HCT116 (cell line): ENCODE measurements around the gene FBXL16. TPM values are rescaled to one million over a fixed set of nuclear protein-coding genes. Genes with fewer than 3 reads are reported as not detected.

ENCODE experiments used
- ATAC-seq: fragments of 200-7000 bp; cut with Tn5 transposase; 2 replicates; pipeline ENCODE4 v1.9.1; 2020; ENCODE audit warnings: mild to moderate bottlenecking, moderate library complexity
- BruUV-seq: library from RNA; stranded (reverse); fragments of 400-500 nt; replicated peaks from 2 replicates; lab custom pipeline; 2021; lab: Mats Ljungman, UMichigan
- CTCF ChIA-PET: fragments of 300-600 bp; sonication (Branson Sonifier 250); formaldehyde crosslinking; loops from one replicate; lab custom pipeline; 2021; ENCODE audit warnings: antibody characterized with exemption; lab: Charles Lee
- POLR2A ChIA-PET: fragments of 300-600, 350-600 bp; sonication (Branson Sonifier 250); formaldehyde crosslinking; loops from one replicate; lab custom pipeline; 2021; ENCODE audit warnings: antibody characterized with exemption; lab: Charles Lee
- RAD21 ChIA-PET, 2 experiments: fragments of 300-600 bp; sonication (Branson Sonifier 250); formaldehyde crosslinking; loops; one replicate each; lab custom pipeline; 2023; ENCODE audit warnings: low total read pairs in 2 of 2; ENCODE audit not compliant: uncharacterized antibody in 2 of 2, unreplicated experiment in 2 of 2, low non-redundant PET in 1 of 2; lab: Charles Lee
- DNase-seq: peaks from one replicate; pipeline ENCODE4 v3.0.0-alpha.2; 2010; ENCODE audit warnings: low read depth, low spot score
- H2AFZ ChIP-seq: fragments of 200-600 bp; shearing (Covaris generic), sonication (generic); 2 replicates; pipeline ENCODE4 v1.6.1; 2017; ENCODE audit warnings: low read depth, mixed run types, mixed read lengths, antibody characterized with exemption, low read length; ENCODE audit not compliant: poor library complexity, severe bottlenecking
- H3K27ac ChIP-seq: 2 replicates; pipeline ENCODE4 v1.5.1; 2012; ENCODE audit warnings: low read depth, low read length
- H3K27me3 ChIP-seq: fragments of 200-600 bp; sonication (generic); 2 replicates; pipeline ENCODE4 v1.6.1; 2016; ENCODE audit warnings: mixed run types, low read length, mixed read lengths; ENCODE audit not compliant: insufficient read depth
- H3K36me3 ChIP-seq, 2 experiments: fragments of 200-500 bp in 1 of 2; fragments of 200-600 bp in 1 of 2; sonication (Bioruptor generic) in 1 of 2; sonication (generic) in 1 of 2; 2 replicates each; pipeline versions ENCODE4 v1.5.1 to v1.6.1; 2014 to 2016; ENCODE audit warnings: low read length in 2 of 2, inconsistent platforms in 1 of 2, mixed read lengths in 1 of 2, mixed run types in 1 of 2; ENCODE audit not compliant: insufficient read depth in 2 of 2, control insufficient read depth in 1 of 2
- H3K4me1 ChIP-seq, 2 experiments: fragments of 200-600 bp in 1 of 2; sonication (generic) in 1 of 2; 2 replicates each; pipeline versions ENCODE4 v1.5.1 to v1.6.1; 2012 to 2017; ENCODE audit warnings: low read length in 2 of 2, inconsistent platforms in 1 of 2, mild to moderate bottlenecking in 1 of 2, mixed read lengths in 1 of 2, mixed run types in 1 of 2, moderate library complexity in 1 of 2; ENCODE audit not compliant: insufficient read depth in 2 of 2, control insufficient read depth in 1 of 2
- H3K4me2 ChIP-seq: fragments of 200-600 bp; sonication (generic); 2 replicates; pipeline ENCODE4 v1.6.1; 2017; ENCODE audit warnings: mixed run types, low read length, mixed read lengths
- H3K4me3 ChIP-seq, 2 experiments: fragments of 200-600 bp in 1 of 2; sonication (generic) in 1 of 2; replicated peaks in 1 of 2; 2 replicates each; pipeline ENCODE4 v1.5.1; 2011 to 2016; ENCODE audit warnings: low read length in 2 of 2, control low read depth in 1 of 2, low read depth in 1 of 2, mild to moderate bottlenecking in 1 of 2, mixed read lengths in 1 of 2, mixed run types in 1 of 2
- H3K79me2 ChIP-seq: fragments of 200-600 bp; sonication (generic); 2 replicates; pipeline ENCODE4 v1.6.1; 2017; ENCODE audit warnings: mild to moderate bottlenecking, mixed run types, low read length, moderate library complexity, mixed read lengths; ENCODE audit not compliant: insufficient read depth
- H3K9ac ChIP-seq: fragments of 200-600 bp; sonication (generic); 2 replicates; pipeline ENCODE4 v1.6.1; 2016; ENCODE audit warnings: low read length, mixed read lengths
- H3K9me2 ChIP-seq: fragments of 200-600 bp; sonication (generic), shearing (Covaris generic); 2 replicates; pipeline ENCODE4 v1.6.1; 2017; ENCODE audit warnings: mixed run types, mild to moderate bottlenecking, moderate library complexity; ENCODE audit not compliant: insufficient read depth
- H3K9me3 ChIP-seq, 2 experiments: fragments of 200-500 bp in 1 of 2; fragments of 200-600 bp in 1 of 2; sonication (Bioruptor generic) in 1 of 2; sonication (generic) in 1 of 2; 2 replicates each; pipeline ENCODE4 v1.6.1; 2014 to 2017; ENCODE audit warnings: low read length in 2 of 2, mixed read lengths in 2 of 2, inconsistent platforms in 1 of 2, low read depth in 1 of 2, mild to moderate bottlenecking in 1 of 2, mixed run types in 1 of 2, moderate library complexity in 1 of 2; ENCODE audit not compliant: control insufficient read depth in 1 of 2, insufficient read depth in 1 of 2
- H4K20me1 ChIP-seq: fragments of 200-600 bp; sonication (generic), shearing (Covaris generic); 2 replicates; pipeline ENCODE4 v1.6.1; 2017; ENCODE audit warnings: mixed run types, mild to moderate bottlenecking, moderate library complexity; ENCODE audit not compliant: insufficient read depth
- CEBPB ChIP-seq: IDR thresholded peaks from 2 replicates; pipeline ENCODE4 v1.6.1; 2012; ENCODE audit warnings: low read depth
- EGR1 ChIP-seq: IDR thresholded peaks from 2 replicates; pipeline ENCODE4 v1.6.1; 2012; ENCODE audit warnings: low read depth
- EZH2 ChIP-seq: fragments of 200-600 bp; sonication (generic); IDR thresholded peaks from 2 replicates; pipeline ENCODE4 v1.6.1; 2017; ENCODE audit warnings: antibody characterized with exemption, mixed run types
- FOSL1 ChIP-seq: IDR thresholded peaks from 2 replicates; pipeline ENCODE4 v1.6.1; 2012; ENCODE audit warnings: low read depth
- POLR2A ChIP-seq: IDR thresholded peaks from 2 replicates; pipeline ENCODE4 v1.7.0; 2011; ENCODE audit warnings: borderline replicate concordance; ENCODE audit not compliant: insufficient read depth, insufficient read length; ENCODE audit errors: extremely low read depth
- POLR2AphosphoS5 ChIP-seq: IDR thresholded peaks from 2 replicates; pipeline ENCODE4 v1.6.1; 2011; ENCODE audit warnings: mild to moderate bottlenecking, low read depth, low read length, moderate library complexity
- SP1 ChIP-seq: IDR thresholded peaks from 2 replicates; pipeline ENCODE4 v1.6.1; 2012; ENCODE audit warnings: low read depth
- SRF ChIP-seq: IDR thresholded peaks from 2 replicates; pipeline ENCODE4 v1.6.1; 2012; ENCODE audit warnings: low read depth
- ZNF274 ChIP-seq: fragments of 200-500 bp; sonication (Bioruptor generic); IDR thresholded peaks from 2 replicates; pipeline ENCODE4 v1.6.1; 2014; ENCODE audit warnings: mild to moderate bottlenecking, low read depth, low read length, inconsistent platforms
- intact Hi-C: fragments of 100-400 bp; cut with micrococcal nuclease; formaldehyde crosslinking; loops from 2 replicates; pipeline ENCODE4 v1.10.0; 2022
- total RNA-seq: library from RNA; stranded (reverse); gene quantifications from one replicate; pipeline ENCODE4 v1.2.1, GENCODE V29; 2021; ENCODE audit not compliant: unreplicated experiment
- TF ChIP-seq, protein P1 (sequence below): IDR thresholded peaks from 2 replicates; pipeline ENCODE4 v1.6.1; 2012
- TF ChIP-seq, protein P2 (sequence below): IDR thresholded peaks from 2 replicates; pipeline ENCODE4 v1.6.1; 2011; ENCODE audit warnings: mild to moderate bottlenecking, low read length, moderate library complexity; ENCODE audit not compliant: insufficient replicate concordance; ENCODE audit errors: extremely low read depth
- TF ChIP-seq, protein P3 (sequence below), 3 experiments: fragments of 200-600 bp in 1 of 3; sonication (generic) in 1 of 3; IDR thresholded peaks in 2 of 3; conservative IDR thresholded peaks in 1 of 3; 2 replicates each; pipeline ENCODE4 v1.5.1; 2012 to 2017; ENCODE audit warnings: low read depth in 2 of 3, low read length in 2 of 3, antibody characterized with exemption in 1 of 3, borderline replicate concordance in 1 of 3, control low read depth in 1 of 3, mild to moderate bottlenecking in 1 of 3, mixed read lengths in 1 of 3, mixed run types in 1 of 3, moderate library complexity in 1 of 3; ENCODE audit not compliant: insufficient read depth in 1 of 3

Gene FBXL16
- total RNA-seq, 1 experiment from 2014 or later = 49.7 TPM

DNA sequence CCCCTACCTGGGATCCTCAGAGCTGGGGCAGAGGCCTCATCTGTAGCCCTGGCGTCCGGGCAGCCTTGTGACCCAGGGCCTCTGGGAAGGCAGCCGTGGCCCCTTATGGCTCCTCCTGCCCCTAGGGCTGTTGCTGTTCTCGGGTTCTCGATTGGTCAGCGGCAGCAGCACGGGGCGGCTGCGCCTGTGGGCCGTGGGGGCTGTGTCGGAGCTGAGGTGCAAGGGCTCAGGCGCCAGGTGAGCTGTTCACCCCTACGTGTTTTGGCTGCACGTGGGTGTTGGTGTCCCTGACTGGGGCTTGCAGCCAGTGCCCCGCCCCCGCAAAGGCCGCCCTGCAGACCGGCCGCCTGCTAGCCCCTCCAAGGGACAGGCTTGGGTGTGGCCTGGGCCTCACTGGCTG lies 43.5 kb downstream of the FBXL16 start:
- TF ChIP-seq ZNF274 (no peak), FOSL1 (no peak), CEBPB (no peak), SP1 (no peak), POLR2A (no peak), SRF (no peak)
- TF ChIP-seq, protein P1, sequence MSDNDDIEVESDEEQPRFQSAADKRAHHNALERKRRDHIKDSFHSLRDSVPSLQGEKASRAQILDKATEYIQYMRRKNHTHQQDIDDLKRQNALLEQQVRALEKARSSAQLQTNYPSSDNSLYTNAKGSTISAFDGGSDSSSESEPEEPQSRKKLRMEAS = no peak
- no peaks in the 10 kb centered on the region for H3K36me3 ChIP-seq
- RAD21 ChIA-PET = no interaction called here

DNA sequence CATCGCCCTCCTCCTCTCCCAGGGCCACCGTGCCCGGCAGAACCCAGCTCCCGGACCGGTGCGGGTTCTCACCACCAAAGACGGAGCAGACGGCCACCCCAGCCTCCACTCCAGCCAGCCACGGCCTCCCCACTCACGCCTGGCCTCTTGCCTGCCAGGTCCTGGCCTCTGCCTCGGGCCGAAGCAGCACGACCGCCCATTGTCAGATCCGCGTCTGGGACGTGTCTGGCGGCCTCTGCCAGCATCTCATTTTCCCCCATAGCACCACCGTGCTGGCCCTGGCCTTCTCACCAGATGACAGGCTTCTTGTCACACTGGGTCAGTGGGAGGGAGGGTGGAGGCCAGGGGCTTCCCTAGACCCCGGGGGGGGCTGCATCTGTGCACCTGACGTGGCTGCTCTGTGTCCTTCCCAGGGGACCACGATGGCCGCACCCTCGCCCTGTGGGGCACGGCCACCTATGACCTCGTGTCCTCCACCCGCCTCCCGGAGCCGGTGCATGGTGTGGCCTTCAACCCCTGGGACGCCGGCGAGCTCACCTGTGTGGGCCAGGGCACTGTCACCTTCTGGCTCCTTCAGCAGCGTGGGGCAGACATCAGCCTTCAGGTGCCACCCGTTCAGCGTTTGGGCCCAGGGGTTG lies 44.3 kb downstream of the FBXL16 start:
- Histone ChIP-seq H3K9ac (peak overlapping the region; percentile 33), H3K36me3 (no peaks in the 10 kb centered on the region), H4K20me1 (no peaks in the 10 kb centered on the region), H3K4me1 (peaks cover 3 to 9% of the 10 kb centered on the region in 2 experiments; a peak in 2 of 4 replicates), H3K9me2 (no peaks in the 10 kb centered on the region), H3K9me3 (no peaks in the 10 kb centered on the region), H3K4me3 (no peak overlapping the region), H3K27ac (peak overlapping the region; percentile 67; the same call in 1 of the 2 replicates), H3K27me3 (no peaks in the 10 kb centered on the region), H3K79me2 (no peaks in the 10 kb centered on the region), H2AFZ (no peak overlapping the region), H3K4me2 (peak overlapping the region; percentile 30; the same call in 1 of the 2 replicates)
- BruUV-seq = no TSS peak
- POLR2A ChIA-PET = no interaction called here
- RAD21 ChIA-PET = no interaction called here
- DNase-seq (no peak), ATAC-seq (no peak; the same call in 1 of the 2 replicates)
- CTCF ChIA-PET = interaction anchor here (1.0 to 2.6 kb wide), 2 partner anchors 13 to 82 kb away, joined by 3 to 13 read pairs; partner anchors contain the start of gene WDR90
- intact Hi-C loops = loop anchor here (2.0 kb wide), 1 partner anchor 83 kb away; no protein-coding TSS in a partner anchor
- TF ChIP-seq EGR1 (no peak), POLR2AphosphoS5 (no peak), EZH2 (no peak), POLR2A (no peak), FOSL1 (no peak)
- TF ChIP-seq, protein P1 = no peak
- TF ChIP-seq, protein P2, sequence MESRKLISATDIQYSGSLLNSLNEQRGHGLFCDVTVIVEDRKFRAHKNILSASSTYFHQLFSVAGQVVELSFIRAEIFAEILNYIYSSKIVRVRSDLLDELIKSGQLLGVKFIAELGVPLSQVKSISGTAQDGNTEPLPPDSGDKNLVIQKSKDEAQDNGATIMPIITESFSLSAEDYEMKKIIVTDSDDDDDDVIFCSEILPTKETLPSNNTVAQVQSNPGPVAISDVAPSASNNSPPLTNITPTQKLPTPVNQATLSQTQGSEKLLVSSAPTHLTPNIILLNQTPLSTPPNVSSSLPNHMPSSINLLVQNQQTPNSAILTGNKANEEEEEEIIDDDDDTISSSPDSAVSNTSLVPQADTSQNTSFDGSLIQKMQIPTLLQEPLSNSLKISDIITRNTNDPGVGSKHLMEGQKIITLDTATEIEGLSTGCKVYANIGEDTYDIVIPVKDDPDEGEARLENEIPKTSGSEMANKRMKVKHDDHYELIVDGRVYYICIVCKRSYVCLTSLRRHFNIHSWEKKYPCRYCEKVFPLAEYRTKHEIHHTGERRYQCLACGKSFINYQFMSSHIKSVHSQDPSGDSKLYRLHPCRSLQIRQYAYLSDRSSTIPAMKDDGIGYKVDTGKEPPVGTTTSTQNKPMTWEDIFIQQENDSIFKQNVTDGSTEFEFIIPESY = no peak
- TF ChIP-seq, protein P3, sequence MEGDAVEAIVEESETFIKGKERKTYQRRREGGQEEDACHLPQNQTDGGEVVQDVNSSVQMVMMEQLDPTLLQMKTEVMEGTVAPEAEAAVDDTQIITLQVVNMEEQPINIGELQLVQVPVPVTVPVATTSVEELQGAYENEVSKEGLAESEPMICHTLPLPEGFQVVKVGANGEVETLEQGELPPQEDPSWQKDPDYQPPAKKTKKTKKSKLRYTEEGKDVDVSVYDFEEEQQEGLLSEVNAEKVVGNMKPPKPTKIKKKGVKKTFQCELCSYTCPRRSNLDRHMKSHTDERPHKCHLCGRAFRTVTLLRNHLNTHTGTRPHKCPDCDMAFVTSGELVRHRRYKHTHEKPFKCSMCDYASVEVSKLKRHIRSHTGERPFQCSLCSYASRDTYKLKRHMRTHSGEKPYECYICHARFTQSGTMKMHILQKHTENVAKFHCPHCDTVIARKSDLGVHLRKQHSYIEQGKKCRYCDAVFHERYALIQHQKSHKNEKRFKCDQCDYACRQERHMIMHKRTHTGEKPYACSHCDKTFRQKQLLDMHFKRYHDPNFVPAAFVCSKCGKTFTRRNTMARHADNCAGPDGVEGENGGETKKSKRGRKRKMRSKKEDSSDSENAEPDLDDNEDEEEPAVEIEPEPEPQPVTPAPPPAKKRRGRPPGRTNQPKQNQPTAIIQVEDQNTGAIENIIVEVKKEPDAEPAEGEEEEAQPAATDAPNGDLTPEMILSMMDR (IDR thresholded peaks at IDR 0.05 in 2 of 3, conservative IDR thresholded peaks at IDR 0.05 in 1 of 3; ENCODE audit: borderline replicate concordance in 1 of 3, insufficient read depth in 1 of 3, low read depth in 2 of 3, low read length in 2 of 3) = no peak

More for the DNA sequence above, 43.5 kb downstream of the FBXL16 start:
- BruUV-seq = no TSS peak
- Histone ChIP-seq H3K4me2 (no peak overlapping the region), H3K4me3 (no peak overlapping the region), H3K27ac (no peak overlapping the region; the same call in 1 of the 2 replicates), H3K9ac (no peak overlapping the region), H2AFZ (no peak overlapping the region), H4K20me1 (no peaks in the 10 kb centered on the region), H3K4me1 (peaks cover 3 to 9% of the 10 kb centered on the region in 2 experiments; a peak in 2 of 4 replicates), H3K79me2 (no peaks in the 10 kb centered on the region), H3K9me3 (no peaks in the 10 kb centered on the region), H3K9me2 (no peaks in the 10 kb centered on the region), H3K27me3 (no peaks in the 10 kb centered on the region)
- intact Hi-C loops = no loop called here
- ChIA-PET CTCF (no interaction called here), POLR2A (no interaction called here)
- no peak for DNase-seq
- ATAC-seq = no peak
